HepG2 (cell line): ENCODE data around the gene CNR2. TPM values are rescaled to one million over a fixed set of nuclear protein-coding genes. Genes with fewer than 3 reads are reported as not detected.

Source experiments
- NRL ChIP-seq: sonication (generic); formaldehyde crosslinking; IDR thresholded peaks from 2 replicates; pipeline ENCODE4 v1.5.0; 2020; ENCODE audit warnings: missing genetic modification reagents, mild to moderate bottlenecking, moderate library complexity, borderline replicate concordance
- ZNF142 ChIP-seq: sonication (generic); formaldehyde crosslinking; IDR thresholded peaks from 2 replicates; pipeline ENCODE4 v1.4.0; 2020; ENCODE audit warnings: missing genetic modification reagents
- ZNF530 ChIP-seq: sonication (generic); formaldehyde crosslinking; IDR thresholded peaks from 2 replicates; pipeline ENCODE4 v1.5.0; 2020; ENCODE audit warnings: low read depth, mild to moderate bottlenecking, missing genetic modification reagents
- ZNF562 ChIP-seq: sonication (generic); formaldehyde crosslinking; IDR thresholded peaks from 2 replicates; pipeline ENCODE4 v1.8.0; 2022; ENCODE audit warnings: missing genetic modification reagents, borderline replicate concordance
- ZNF75D ChIP-seq: sonication (generic); formaldehyde crosslinking; IDR thresholded peaks from 2 replicates; pipeline ENCODE4 v1.8.1; 2023; ENCODE audit warnings: missing genetic modification reagents, mild to moderate bottlenecking, borderline replicate concordance
- ZXDC ChIP-seq: sonication (generic); formaldehyde crosslinking; IDR thresholded peaks from 2 replicates; pipeline ENCODE4 v1.5.0; 2020; ENCODE audit warnings: mild to moderate bottlenecking, missing genetic modification reagents
- polyA plus RNA-seq, 8 experiments: library from polyadenylated mRNA; depleted of rRNA in 3 of 8; stranded (reverse) in 7 of 8; unstranded in 1 of 8; fragments of >200 nt; fragmentation: Illumina TruSeq in 4 of 8; extraction: Trizol in 4 of 8; gene quantifications; 2 replicates each; pipeline versions ENCODE4 v1.2.1 to v1.2.3, GENCODE V29; 2011 to 2016; ENCODE audit warnings: low read depth in 4 of 8, missing spikeins in 1 of 8, mixed read lengths in 1 of 8; ENCODE audit not compliant: insufficient read depth in 1 of 8
- total RNA-seq, 5 experiments: library from RNA; depleted of rRNA; stranded (reverse); fragments of >200 nt; fragmentation: Illumina TruSeq; extraction: Trizol; gene quantifications; 2 replicates each; pipeline ENCODE4 v1.2.3, GENCODE V29; 2016; ENCODE audit warnings: low read depth in 1 of 5

CNR2 gene
- total and polyA plus RNA-seq, 2 of the 13 experiments (the other 11 are each of a cell fraction or from before 2014, with no cell fraction given) = not detected

GRCh38 chr1:23927097-23927496, 13.9 kb upstream of the CNR2 start (continued):
- TF ChIP-seq ZXDC (CRISPR knock-in tag) (no peak), ZNF142 (CRISPR knock-in tag) (no peak), NRL (CRISPR knock-in tag) (no peak), ZNF530 (CRISPR knock-in tag) (no peak), ZNF75D (no peak), ZNF562 (CRISPR knock-in tag) (no peak)
